Regular cardiac myocyte (primary cell): ENCODE data around the gene KLKB1. TPM values are rescaled to one million over a fixed set of nuclear protein-coding genes. Genes with fewer than 3 reads are reported as not detected.

Source experiments
- total RNA-seq: library from RNA; depleted of rRNA; stranded (reverse); fragments of >200 nt; gene quantifications from 2 replicates; pipeline ENCODE4 v1.2.3, GENCODE V29; 2014

The KLKB1 gene
- under 0.01 and 0.28 TPM in 2 replicates for total RNA-seq

GRCh38 chr4:186227221-186227620 lies at the start of gene KLKB1:
Gene KLKB1 (plus strand): TSS chr4:186227507. CDS start chr4:186228196, 689 bp downstream.

GRCh38 chr4:186191200-186192065 lies 35.9 kb upstream of the KLKB1 start, which contains the start of gene CYP4V2:
Gene CYP4V2 (plus strand): TSS chr4:186191567. CDS start chr4:186191824, 257 bp downstream.

GRCh38 chr4:186265683-186266652 lies 38.7 kb downstream of the KLKB1 start, which contains the start of gene F11:
Gene F11 (plus strand): TSS chr4:186266189. CDS start chr4:186267137, 948 bp downstream.

Other genes starting within 250 kb of the KLKB1 start
- 3.6 and 7.0 TPM in 2 replicates for gene TLR3, start 158.4 kb upstream of the KLKB1 start, total RNA-seq
- 2.3 and 8.2 TPM in 2 replicates for gene FAM149A, start 122.8 kb upstream of the KLKB1 start, total RNA-seq
- 18.2 and 34.7 TPM in 2 replicates for gene CYP4V2, start 35.9 kb upstream of the KLKB1 start, total RNA-seq
- gene F11, start 38.7 kb downstream of the KLKB1 start, total RNA-seq = not detected in 2 replicates